ENCODE results near the gene ETV3.

The ETV3 gene

DNA sequence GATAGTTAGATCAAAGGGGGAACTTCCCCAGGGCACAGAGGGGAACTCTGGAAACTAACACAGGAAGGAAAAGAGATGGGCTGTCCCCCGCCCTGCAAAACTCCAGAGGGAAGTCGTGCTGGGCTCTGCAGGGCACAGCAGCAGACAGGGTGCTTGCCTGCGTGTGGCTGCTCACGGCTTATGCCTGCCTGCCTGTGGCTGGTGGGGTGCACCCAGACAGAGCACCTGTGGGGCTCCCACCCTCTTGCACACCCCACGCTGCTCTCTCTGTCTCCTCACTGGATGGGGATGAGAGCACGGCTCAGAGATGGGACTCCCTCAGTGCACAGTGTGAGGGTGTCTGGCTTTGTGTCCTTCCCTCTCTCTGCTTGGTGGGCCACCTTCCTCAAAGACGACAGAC is 25.1 kb downstream of the ETV3 start:
- no peaks in the 10 kb centered on the region for H3K4me1 Mint-ChIP-seq
- H3K4me3 Mint-ChIP-seq, result no peak overlapping the region
- no peak overlapping the region for H3K27ac Mint-ChIP-seq (ENCODE audit: low read depth)
- no peaks in the 10 kb centered on the region for H3K9me3 Mint-ChIP-seq
- H3K36me3 Mint-ChIP-seq (ENCODE audit: insufficient read depth), result peaks cover 4% of the 10 kb centered on the region
- ATAC-seq (replicated peaks; ENCODE audit: extremely low read depth, poor library complexity, severe bottlenecking) (no peak), DNase-seq (ENCODE audit: low spot score in 2 of 2) (no peak)
- H3K27me3 Mint-ChIP-seq, result peaks cover 42% of the 10 kb centered on the region

DNA sequence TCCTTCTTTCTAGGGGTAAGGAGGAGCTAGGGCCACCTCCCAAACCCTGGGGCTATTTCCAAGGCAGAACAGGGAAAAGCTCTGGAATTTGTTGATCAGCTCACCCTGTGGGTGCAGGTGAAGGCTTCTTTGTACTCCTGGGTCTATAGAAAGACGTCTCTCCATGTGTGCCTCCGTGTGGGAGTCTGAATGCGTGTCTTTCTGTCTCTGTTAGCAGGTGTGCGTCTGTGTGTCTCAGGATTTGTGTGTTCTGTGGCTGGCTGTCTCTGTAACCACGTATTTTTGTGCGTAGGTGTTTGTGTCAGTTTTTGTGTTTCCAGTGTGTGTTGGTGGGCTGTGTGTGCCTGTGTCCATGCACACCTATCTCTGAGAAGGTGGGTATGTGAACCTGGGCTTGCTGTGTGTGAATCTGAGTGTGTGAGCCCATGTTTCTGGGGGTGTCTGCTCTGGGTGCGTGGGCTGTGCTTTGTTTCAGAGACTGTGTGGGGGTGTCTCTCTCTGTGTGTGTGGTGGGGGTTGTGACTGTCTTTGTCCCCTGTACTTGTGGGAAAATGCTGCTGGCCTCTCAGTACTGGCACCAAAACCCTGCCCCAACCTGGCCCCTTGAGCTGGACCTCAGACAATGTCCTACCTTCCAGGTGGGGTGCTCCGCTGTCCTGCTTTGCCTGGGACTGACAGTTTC is 25.9 kb downstream of the ETV3 start:
- peaks cover 4% of the 10 kb centered on the region for H3K36me3 Mint-ChIP-seq (ENCODE audit: insufficient read depth)
- H3K27ac Mint-ChIP-seq (ENCODE audit: low read depth), result no peak overlapping the region
- peaks cover 49% of the 10 kb centered on the region for H3K27me3 Mint-ChIP-seq
- no peak overlapping the region for H3K4me3 Mint-ChIP-seq
- no peaks in the 10 kb centered on the region for H3K4me1 Mint-ChIP-seq
- H3K9me3 Mint-ChIP-seq, result no peaks in the 10 kb centered on the region
- DNase-seq (ENCODE audit: low spot score in 2 of 2) (no peak), ATAC-seq (replicated peaks; ENCODE audit: extremely low read depth, poor library complexity, severe bottlenecking) (no peak)

DNA sequence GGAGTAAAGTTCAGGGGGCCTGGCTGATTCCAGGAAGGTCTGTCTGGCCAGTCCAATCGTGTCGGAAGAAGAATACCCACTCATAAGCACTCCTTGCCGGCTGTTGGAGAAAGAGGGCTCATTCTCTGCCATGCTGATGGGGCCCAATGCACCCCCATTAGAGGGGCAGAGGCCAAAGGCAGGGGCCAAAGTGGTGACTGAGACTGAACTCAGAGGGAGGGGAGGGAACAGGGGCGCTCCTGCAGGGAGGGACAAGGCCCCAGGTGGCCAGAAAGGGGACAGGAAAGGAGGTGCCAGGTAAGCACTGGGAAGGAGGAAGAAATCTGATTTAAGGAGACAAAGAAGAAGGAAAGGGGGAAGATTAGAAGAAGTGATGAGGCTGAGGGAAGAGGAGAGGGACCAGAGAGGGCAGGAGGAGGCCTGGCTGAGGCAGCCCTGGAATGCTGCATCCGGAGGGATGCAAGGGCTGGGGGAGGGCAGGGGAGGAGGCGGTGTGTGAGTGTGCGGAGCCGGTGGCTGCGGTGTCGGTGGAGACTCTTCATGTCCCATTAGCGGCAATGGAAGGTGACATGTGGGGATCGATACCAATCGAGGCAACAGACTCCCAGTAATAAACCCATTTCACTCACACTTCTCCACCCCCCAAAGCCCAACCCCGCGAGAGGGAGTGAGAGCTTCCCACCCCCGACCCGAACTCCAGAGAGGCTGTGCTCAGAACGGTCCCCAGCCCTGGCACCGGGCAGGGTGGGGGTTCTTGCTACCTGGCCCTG is 26.6 kb downstream of the ETV3 start:
- Mint-ChIP-seq H3K27ac (ENCODE audit: low read depth) (no peak overlapping the region), H3K27me3 (peaks cover 57% of the 10 kb centered on the region), H3K4me1 (peaks cover under 1% of the 10 kb centered on the region), H3K36me3 (ENCODE audit: insufficient read depth) (peaks cover 3% of the 10 kb centered on the region), H3K9me3 (no peaks in the 10 kb centered on the region), H3K4me3 (no peak overlapping the region)
- no peak for DNase-seq (ENCODE audit: low spot score in 2 of 2)
- ATAC-seq (replicated peaks; ENCODE audit: extremely low read depth, poor library complexity, severe bottlenecking), result no peak

DNA sequence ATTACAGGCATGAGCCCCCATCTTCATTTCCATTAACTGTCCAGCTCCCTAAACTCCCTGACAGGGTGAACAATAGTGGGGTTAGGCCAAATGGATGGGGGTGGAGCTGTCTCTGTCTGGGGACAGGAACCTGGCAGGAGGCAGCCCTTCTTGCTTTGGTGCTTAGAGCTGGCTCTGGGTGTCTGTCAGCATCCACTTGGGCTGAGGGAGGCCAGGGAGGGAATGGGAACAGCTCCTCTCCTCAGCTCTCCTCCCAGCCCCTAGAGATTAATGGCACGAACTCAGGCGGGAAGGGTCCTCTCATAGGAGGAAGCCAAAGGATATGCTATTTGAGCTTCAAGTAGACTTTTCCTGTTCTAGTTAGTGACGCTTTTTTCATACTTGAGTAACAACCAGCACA is 27.5 kb downstream of the ETV3 start:
- no peak overlapping the region for H3K27ac Mint-ChIP-seq (ENCODE audit: low read depth)
- H3K4me1 Mint-ChIP-seq, result peaks cover 9% of the 10 kb centered on the region
- H3K9me3 Mint-ChIP-seq, result no peaks in the 10 kb centered on the region
- H3K27me3 Mint-ChIP-seq, result peaks cover 66% of the 10 kb centered on the region
- H3K36me3 Mint-ChIP-seq (ENCODE audit: insufficient read depth), result peaks cover 1% of the 10 kb centered on the region
- no peak for ATAC-seq (replicated peaks; ENCODE audit: extremely low read depth, poor library complexity, severe bottlenecking)
- H3K4me3 Mint-ChIP-seq, result no peak overlapping the region
- no peak for DNase-seq (ENCODE audit: low spot score in 2 of 2)

DNA sequence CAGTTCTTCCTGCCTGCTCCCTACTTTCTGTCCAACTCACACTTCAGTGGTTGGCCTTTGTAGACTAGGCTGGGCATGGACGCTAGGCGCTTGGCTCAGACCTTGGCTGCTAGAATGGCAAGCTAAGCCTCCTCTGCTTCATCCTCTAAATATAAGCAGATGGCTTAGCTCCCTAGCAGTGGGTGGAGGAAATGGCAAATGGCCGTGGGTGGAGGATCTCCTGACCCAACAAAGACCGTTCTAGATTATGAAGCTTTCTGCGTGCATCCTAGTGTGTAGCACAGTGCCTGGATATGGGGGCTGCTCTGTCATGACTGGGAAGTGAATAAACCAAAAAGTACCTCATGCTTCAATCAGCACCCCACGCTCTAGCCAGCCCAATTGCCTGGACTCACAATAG is 28.2 kb downstream of the ETV3 start:
- ATAC-seq (replicated peaks; ENCODE audit: extremely low read depth, poor library complexity, severe bottlenecking), result no peak
- no peak overlapping the region for H3K27ac Mint-ChIP-seq (ENCODE audit: low read depth)
- H3K4me1 Mint-ChIP-seq, result peaks cover 9% of the 10 kb centered on the region
- H3K27me3 Mint-ChIP-seq, result peaks cover 71% of the 10 kb centered on the region
- no peak overlapping the region for H3K4me3 Mint-ChIP-seq
- DNase-seq (ENCODE audit: low spot score in 2 of 2), result no peak
- H3K9me3 Mint-ChIP-seq, result no peaks in the 10 kb centered on the region
- H3K36me3 Mint-ChIP-seq (ENCODE audit: insufficient read depth), result peaks cover 1% of the 10 kb centered on the region

DNA sequence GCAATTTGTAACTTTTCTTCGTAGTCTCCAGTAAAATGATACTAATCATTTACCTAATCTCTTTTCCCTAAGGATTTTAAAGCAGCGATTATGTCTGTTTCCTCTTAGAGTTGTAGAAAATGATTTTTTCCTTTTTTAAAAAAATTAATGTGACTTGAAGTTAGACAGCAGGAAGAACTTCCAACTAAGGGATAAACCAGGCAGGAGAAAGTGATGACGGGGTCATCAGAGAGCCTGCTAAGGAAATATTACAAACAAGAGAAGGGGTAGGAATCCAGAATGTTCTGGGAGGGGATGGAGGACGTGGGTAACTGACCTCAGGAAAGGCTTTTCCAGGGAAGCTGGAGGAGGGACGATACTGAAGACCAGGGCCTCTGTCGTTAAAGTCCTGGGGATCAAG is 29.7 kb downstream of the ETV3 start:
- no peaks in the 10 kb centered on the region for H3K9me3 Mint-ChIP-seq
- H3K27ac Mint-ChIP-seq (ENCODE audit: low read depth), result no peak overlapping the region
- no peak for DNase-seq (ENCODE audit: low spot score in 2 of 2)
- H3K36me3 Mint-ChIP-seq (ENCODE audit: insufficient read depth), result peaks cover 1% of the 10 kb centered on the region
- H3K27me3 Mint-ChIP-seq, result peaks cover 84% of the 10 kb centered on the region
- H3K4me1 Mint-ChIP-seq, result peaks cover 9% of the 10 kb centered on the region
- no peak overlapping the region for H3K4me3 Mint-ChIP-seq
- no peak for ATAC-seq (replicated peaks; ENCODE audit: extremely low read depth, poor library complexity, severe bottlenecking)

DNA sequence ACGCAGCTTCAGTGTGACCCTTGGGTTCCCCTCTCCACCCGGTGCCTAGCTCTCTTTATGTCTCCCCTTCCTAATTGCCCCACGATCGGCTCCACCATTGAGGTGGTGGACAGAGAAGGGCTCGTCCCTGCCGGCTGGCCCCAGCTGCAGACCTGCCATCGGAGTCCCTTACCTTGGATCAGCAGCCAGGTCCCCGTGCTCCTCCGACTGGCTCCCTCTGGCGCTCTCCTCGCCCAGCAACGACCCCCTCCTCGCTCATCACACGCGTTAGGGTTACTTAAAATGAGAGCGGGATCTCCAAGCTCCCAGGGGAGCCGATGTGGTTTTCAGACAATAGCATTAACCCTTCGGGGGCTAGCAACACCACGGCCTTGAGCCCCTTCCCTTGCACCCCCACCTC is 30.5 kb downstream of the ETV3 start:
- peaks cover 91% of the 10 kb centered on the region for H3K27me3 Mint-ChIP-seq
- H3K36me3 Mint-ChIP-seq (ENCODE audit: insufficient read depth), result peaks cover 1% of the 10 kb centered on the region
- H3K4me1 Mint-ChIP-seq, result peaks cover 9% of the 10 kb centered on the region
- ATAC-seq (replicated peaks; ENCODE audit: extremely low read depth, poor library complexity, severe bottlenecking) (no peak), DNase-seq (ENCODE audit: low spot score in 2 of 2) (no peak)
- no peaks in the 10 kb centered on the region for H3K9me3 Mint-ChIP-seq
- H3K27ac Mint-ChIP-seq (ENCODE audit: low read depth), result peak overlapping the region; percentile 30
- H3K4me3 Mint-ChIP-seq, result no peak overlapping the region

DNA sequence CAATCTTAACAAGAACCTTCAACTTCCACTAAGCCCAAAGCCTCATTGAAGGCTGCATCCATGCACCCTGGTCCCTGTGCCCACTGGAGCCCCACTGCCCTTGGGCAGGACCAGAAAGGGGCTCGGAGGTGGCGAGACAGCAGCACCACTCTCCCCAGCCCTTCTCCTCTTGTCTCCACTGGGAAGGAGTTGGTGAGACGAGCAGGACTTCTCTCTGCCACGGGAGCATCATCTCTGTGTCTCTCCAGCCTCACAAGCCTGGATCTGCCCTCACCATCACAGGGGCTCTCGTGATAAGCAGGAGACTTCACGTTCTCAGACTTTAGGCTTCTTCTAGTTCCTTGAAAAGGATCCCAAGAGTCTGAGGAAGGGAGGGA is 31.4 kb downstream of the ETV3 start:
- H3K27ac Mint-ChIP-seq (ENCODE audit: low read depth), result peak overlapping the region; percentile 3
- no peak overlapping the region for H3K4me3 Mint-ChIP-seq
- no peaks in the 10 kb centered on the region for H3K9me3 Mint-ChIP-seq
- H3K4me1 Mint-ChIP-seq, result peaks cover 9% of the 10 kb centered on the region
- ATAC-seq (replicated peaks; ENCODE audit: extremely low read depth, poor library complexity, severe bottlenecking) (no peak), DNase-seq (ENCODE audit: low spot score in 2 of 2) (no peak)
- H3K36me3 Mint-ChIP-seq (ENCODE audit: insufficient read depth), result peaks cover 1% of the 10 kb centered on the region
- H3K27me3 Mint-ChIP-seq, result peaks cover 85% of the 10 kb centered on the region

DNA sequence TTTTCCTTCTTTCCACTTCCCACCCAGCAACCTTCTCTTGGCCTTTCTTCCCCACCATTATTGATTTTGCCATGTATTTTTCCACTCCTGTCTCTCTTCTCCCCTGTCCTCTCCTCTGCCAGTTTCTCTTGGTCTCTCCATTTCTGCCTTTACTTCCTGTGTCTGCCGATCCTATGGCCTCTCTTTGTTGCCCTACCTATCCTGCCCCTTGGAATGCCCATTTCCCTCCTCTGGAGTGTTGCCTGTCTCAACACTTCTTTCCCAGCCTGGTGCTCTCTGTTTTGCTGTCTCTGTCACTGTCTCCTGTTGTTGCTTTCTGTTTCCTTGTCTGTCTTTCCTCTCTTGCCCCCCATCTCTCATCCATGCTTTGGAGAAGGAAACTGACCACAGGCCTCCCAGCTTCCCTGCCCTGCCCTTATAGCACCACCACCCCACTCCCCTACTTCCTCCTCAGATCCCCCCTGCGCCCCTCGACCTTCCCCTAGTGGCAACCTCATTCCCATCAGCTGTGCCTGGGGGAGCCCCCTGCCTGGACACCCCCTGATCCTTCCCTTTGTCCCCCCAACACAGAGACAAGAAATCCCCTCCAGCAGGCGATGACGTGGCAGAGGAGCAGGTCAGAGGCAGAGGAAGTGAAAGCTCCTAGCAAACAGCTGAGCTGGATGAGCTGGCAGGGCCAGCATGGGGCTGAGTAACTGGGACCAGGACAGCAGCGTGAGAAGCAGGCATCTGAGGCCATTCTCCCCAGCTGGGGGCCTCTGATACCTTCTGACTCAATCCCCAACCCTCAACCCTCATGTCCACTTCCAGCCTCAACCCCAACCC is 32.0 kb downstream of the ETV3 start:
- Mint-ChIP-seq H3K4me1 (peaks cover 9% of the 10 kb centered on the region), H3K9me3 (no peaks in the 10 kb centered on the region), H3K36me3 (ENCODE audit: insufficient read depth) (peaks cover 1% of the 10 kb centered on the region), H3K27me3 (peaks cover 79% of the 10 kb centered on the region), H3K4me3 (no peak overlapping the region), H3K27ac (ENCODE audit: low read depth) (peak overlapping the region; percentile 3)
- DNase-seq (ENCODE audit: low spot score in 2 of 2) (no peak), ATAC-seq (replicated peaks; ENCODE audit: extremely low read depth, poor library complexity, severe bottlenecking) (no peak)

DNA sequence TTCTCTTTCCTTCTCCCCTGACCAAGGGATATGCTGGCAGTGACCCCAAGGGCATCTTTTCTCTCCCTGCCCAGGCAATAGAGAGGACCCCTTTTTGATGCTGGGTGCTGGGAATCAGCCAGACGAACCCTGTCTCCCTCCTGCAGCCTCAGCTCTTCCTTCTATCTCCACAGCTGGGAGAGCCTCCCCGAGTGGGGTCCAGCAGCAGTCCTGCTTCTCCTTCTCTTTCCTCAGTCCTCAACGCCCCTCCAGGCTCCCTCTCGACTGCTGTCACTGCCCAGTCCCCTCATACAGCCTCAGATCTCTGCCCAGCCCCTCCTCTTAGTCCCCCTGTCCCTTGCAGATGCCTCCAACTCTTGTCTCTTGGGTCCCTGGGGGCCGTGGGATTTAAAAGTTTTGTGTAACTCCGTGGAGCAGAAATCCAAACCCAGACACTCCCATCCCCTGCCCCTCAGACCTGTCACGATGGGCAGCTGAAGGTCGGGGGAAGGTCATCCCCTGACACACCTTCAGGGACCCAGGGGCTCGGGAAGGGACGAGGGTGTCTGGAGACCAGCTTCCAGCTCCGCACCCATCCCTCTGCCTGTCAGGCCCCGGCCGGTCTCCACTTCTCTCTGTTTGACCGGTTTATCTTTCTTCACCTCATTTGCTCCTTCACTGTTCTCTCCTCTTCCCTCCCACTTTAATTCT is 32.8 kb downstream of the ETV3 start:
- H3K36me3 Mint-ChIP-seq (ENCODE audit: insufficient read depth), result peaks cover 1% of the 10 kb centered on the region

DNA sequence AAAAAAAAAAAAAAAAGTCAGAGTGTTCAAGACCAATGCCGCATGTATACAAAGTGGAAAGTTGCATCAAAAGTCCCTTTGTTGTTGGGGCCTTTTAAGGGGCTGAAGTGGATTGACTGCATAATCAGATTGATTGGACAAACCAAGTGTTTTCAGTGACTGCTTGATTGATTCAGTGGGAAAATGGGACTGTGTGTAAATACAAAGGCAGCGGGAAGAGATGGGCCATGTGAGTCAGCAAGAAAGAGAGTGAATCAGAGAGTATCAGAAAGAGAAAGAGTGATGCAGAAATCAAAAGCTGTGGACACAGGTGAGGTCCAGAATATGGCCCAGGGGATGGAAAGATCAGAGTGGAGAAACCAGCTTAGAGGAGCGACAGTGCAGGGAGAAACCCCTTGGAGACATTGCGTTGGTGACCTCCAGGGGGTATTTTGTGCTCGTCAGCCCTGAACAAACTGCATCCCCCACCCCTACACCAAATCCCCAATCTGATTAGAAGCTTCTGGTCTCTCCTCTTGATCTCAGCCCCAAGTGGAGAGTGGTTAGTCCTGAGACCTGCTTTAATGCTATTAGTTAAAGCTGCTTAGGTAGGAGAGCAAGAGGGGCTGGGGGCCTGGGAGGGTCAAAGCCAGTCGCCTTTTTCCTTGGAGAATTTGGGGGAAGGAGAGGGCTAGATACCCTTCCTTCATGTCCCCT is 33.4 kb downstream of the ETV3 start:
- peaks cover 71% of the 10 kb centered on the region for H3K27me3 Mint-ChIP-seq
- peaks cover 9% of the 10 kb centered on the region for H3K4me1 Mint-ChIP-seq
- H3K36me3 Mint-ChIP-seq (ENCODE audit: insufficient read depth), result peaks cover 1% of the 10 kb centered on the region
- no peaks in the 10 kb centered on the region for H3K9me3 Mint-ChIP-seq
- no peak for DNase-seq (ENCODE audit: low spot score in 2 of 2)
- H3K4me3 Mint-ChIP-seq, result no peak overlapping the region
- peak overlapping the region; percentile 5 for H3K27ac Mint-ChIP-seq (ENCODE audit: low read depth)
- ATAC-seq (replicated peaks; ENCODE audit: extremely low read depth, poor library complexity, severe bottlenecking), result no peak

More for the DNA sequence above, 32.8 kb downstream of the ETV3 start:
- H3K4me3 Mint-ChIP-seq, result no peak overlapping the region
- ATAC-seq (replicated peaks; ENCODE audit: extremely low read depth, poor library complexity, severe bottlenecking), result no peak
- no peak overlapping the region for H3K27ac Mint-ChIP-seq (ENCODE audit: low read depth)
- H3K27me3 Mint-ChIP-seq, result peaks cover 75% of the 10 kb centered on the region
- peaks cover 9% of the 10 kb centered on the region for H3K4me1 Mint-ChIP-seq
- no peak for DNase-seq (ENCODE audit: low spot score in 2 of 2)
- no peaks in the 10 kb centered on the region for H3K9me3 Mint-ChIP-seq

DNA sequence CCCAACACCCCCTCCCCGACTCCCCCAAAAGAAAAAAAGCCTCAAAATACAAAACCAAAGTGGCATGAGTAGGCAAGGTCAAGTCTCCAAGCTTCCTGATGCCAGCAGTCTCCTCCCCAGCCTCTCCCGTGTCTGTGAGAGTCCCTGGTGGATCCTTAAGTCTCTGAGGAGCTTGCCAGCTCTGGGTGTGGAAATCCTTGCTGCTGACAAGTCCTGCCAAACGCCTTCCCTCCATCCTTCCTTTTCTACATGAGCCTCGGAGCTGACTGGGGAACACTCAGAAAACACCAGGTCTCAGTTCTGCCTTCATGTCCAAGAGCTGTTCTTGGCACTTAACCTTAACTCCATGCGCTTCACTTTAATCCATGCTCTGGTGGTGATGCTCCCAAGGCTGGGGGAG is 34.9 kb downstream of the ETV3 start:
- no peak for DNase-seq (ENCODE audit: low spot score in 2 of 2)
- no peak for ATAC-seq (replicated peaks; ENCODE audit: extremely low read depth, poor library complexity, severe bottlenecking)
- no peak overlapping the region for H3K4me3 Mint-ChIP-seq
- H3K4me1 Mint-ChIP-seq, result peaks cover 9% of the 10 kb centered on the region
- H3K36me3 Mint-ChIP-seq (ENCODE audit: insufficient read depth), result no peaks in the 10 kb centered on the region
- no peaks in the 10 kb centered on the region for H3K9me3 Mint-ChIP-seq
- peaks cover 56% of the 10 kb centered on the region for H3K27me3 Mint-ChIP-seq
- H3K27ac Mint-ChIP-seq (ENCODE audit: low read depth), result no peak overlapping the region
